ENCODE results near the gene SYNE3.

SYNE3 gene

DNA sequence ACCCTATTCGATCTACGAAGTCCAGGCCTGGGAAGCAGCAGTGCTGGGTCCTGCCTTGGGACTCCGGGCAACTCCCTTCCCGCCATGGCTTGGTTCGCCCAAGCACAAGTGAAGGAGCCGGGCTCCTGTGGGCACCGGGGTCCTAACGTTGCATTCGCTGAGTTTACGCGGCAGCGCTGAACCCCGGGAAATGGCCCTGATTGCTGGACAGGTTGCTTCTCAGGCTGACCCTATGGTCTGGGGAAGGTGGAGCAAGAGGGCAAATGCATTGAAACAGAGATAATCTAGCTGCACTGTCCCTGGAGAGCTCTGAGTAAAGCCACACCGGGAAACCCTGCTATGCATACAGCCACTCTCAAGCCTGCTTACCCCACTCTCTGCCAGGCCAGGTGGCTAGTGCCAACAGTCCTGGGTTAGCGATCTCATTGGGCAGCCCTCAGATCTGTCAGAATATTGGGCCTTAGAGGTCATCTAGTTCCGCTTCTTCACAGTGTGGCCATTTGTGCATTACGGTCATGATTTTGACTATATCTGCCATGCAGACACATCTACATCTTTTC lies 11.3 kb downstream of the SYNE3 start:
- DNase-seq (ENCODE audit: low read depth in 2 of 2) = no peak

DNA sequence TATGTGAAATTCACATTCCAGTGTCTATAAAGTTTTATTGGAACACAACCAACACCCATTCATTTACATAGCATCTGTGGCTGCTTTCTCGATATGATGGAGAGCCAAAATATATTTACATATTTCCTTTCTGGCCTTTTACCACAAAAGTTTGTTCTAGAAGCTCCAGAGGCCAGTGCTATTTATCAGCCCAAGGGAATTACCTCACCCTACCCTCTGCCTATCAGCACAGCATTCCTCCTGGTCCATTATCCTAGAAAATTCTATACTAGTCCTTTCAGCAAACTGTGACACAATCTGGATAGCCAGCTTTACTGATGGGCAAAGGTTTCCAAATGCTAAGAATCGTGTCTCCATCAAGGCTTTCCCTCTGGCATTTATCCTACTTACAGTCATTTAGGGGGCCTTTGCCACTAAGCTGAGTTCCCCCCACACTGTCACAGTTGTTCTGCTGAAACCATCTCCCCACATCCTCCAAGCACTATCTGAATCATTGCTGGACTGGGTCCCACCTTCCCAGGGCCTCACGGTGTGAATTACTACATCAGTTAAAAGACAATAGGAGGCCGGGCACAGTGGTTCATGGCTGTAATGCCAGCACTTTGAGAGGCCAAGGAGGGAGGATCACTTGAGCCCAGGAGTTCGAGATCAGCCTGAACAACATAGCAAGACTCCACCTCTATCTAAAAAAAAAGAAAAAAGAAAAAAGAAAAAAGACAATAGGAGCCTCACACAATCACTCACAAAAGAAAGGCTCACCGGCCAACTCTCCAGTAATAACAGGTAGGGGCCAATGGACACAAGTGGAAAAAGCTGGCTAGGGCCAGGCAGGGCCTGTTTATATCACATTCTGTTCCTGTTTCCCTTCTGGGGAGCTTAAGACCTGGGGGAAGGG lies 12.1 kb downstream of the SYNE3 start:
- DNase-seq (ENCODE audit: low read depth in 2 of 2) = no peak

DNA sequence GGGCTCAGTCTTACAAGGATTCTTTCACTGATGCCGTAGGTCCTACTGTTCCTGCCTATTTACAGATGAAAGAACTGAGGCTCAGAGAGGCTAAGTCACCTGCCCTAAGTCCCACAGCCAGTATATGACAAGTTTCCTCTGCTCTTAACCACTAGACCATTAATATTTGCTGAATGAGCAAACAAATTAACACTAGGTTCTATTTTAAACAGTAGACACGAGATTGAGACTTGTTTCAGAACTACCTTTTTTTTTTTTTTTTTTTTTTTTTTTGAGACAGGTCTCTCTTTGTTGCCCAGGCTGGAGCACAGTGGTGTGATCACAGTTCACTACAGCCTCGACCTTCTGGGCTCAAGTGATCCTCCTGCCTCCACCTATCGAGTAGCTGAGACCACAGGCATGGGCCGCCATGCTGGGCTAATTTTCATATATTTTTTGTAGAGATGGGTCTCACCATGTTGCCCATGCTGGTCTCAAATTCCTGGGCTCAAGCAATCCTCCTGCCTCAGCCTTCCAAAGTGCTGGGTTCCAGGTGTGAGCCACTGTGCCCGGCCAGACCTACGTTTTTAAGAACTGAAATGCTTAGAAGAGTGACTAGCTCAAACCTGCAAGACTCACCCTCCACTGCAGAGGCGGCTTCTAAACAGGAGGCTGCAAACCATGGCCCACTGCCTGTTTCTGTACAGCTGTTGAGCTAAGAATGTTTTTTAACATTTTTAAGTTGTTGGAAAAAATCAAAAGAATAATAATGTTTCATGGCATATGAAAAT lies 12.9 kb downstream of the SYNE3 start:
- DNase-seq (ENCODE audit: low read depth in 2 of 2) = no peak

DNA sequence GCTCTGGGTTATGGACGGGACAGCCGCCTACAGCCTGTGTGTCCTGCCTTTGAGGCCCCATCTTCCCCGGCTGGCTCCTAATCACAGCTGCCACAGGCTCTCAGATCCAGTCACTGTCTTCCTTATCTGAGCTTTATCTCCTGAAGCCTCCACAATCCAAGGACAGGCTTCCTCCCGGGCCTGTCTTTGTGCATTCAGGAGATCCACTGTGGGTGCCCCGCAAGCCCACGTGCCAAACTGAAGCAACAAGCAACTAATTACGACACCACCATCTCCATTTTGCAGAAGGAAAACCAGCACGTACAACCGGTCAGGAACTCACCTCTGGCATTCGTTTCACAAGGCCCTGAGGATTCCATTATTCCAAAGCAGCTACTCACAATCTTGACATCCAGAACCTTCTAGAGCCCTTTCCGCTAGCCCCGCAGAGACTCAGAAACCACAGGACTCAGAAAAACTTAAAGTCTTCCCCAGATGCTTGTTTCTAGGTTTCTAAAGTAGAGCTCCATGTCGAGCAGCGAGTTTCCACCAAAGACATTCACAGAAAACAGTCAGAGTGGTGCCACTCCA lies 14.0 kb downstream of the SYNE3 start:
- no peak for DNase-seq (ENCODE audit: low read depth in 2 of 2)

DNA sequence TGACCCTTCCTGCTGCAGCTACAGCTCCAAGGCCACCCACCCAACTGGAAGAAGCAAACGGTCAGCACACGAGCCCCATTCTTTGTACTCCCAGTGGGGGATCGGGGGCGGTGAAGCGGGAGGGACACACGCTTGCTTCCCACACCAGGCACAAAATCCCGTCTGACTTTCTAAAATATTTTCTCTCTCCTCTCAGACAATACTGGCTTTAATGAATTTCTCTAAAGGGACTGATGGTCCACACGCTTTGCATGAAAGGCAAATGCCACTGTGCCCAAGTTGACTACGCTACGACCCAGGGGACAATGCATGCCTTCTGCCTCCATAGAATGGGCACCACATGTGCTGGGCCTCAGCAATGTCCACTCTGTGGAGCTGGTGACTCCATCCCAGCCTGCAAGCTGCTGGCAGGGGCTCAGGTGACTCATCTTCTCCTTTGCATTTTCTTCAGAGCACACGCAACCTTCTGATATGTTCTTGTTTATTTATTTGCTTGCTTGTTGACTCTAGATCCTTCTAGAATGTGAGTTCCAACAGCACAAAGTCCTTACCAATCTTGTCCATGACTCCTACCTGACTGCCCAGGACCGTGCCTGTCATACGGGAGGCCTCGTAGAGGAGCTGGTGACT lies 15.6 kb downstream of the SYNE3 start:
- no peak for DNase-seq (ENCODE audit: low read depth in 2 of 2)

DNA sequence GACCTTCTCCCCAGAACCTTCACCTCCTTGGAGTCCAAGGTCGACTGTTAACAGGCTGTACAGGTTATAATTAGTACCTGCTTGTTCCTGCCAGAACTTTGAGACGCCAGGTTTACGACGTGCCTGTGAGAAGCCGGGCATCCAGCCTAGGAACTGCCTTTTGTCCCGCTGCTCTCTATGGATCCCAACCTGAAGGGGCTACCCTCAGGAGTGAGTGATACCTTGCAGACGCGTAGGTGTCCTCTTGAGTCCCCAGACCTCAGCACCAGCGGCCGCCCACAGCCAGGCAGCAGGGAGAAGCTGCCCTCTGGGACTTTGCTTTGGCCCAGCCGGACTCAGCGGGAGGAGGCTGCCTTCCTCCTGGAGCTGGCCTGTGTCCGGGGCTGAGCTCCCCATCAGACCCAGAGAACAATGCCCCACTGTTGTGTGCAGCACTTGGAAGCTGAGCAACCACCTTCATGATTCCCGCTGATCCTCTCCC lies 16.2 kb downstream of the SYNE3 start:
- no peak for DNase-seq (ENCODE audit: low read depth in 2 of 2)

DNA sequence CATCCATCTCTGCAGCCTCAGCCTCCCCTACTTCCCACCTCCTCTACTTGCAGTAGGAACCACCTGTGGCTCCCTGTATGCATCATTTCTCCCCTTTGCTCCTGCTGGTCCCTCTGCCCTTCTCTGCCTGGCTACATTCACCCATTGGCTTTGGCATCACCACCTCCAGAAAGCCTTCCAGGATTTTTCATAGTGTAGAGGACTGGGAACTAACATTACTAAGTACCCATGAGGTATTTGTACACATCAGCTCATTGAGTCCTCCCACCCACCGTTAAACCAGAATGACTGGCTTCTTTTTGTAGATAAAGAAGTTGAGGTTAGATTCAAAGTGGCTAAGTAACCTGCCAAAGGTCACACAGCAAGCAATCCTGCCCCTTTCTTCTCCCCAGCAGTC lies 17.1 kb downstream of the SYNE3 start:
- DNase-seq (ENCODE audit: low read depth in 2 of 2) = no peak

DNA sequence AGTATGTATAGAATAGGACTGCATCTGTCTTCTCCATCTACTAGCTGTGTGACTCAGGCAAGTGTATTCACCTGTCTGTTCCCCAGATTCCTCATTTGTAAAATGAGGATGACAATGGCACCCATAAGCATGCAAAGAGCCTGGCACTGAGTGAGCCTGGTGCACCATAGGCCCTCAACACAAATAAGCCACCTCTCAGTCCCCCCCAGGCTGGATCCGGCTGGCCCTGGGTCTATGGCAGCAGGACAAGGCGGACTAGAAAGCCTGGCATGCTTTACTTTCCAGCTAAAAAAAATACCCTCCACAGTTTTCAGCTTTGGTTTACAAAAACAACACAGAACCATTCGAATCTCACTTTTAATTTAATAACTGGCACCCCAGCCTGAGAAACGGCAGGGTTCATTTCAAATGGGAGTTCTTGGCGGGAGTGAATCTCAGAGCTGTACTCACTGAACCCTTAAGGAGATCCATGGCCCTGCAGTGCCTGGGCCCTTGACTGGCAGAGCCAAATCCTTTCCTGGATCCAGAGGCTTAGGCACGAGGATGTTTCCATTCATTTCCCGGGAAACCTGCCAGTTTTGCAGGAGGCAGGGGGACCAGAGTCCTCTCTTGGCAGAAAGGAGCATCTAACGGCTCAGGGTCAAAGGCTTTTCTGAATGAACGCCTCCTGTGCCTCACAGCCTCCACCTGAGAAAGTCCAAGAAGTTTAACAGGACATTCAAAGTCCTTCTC lies 17.7 kb downstream of the SYNE3 start:
- no peak for DNase-seq (ENCODE audit: low read depth in 2 of 2)

DNA sequence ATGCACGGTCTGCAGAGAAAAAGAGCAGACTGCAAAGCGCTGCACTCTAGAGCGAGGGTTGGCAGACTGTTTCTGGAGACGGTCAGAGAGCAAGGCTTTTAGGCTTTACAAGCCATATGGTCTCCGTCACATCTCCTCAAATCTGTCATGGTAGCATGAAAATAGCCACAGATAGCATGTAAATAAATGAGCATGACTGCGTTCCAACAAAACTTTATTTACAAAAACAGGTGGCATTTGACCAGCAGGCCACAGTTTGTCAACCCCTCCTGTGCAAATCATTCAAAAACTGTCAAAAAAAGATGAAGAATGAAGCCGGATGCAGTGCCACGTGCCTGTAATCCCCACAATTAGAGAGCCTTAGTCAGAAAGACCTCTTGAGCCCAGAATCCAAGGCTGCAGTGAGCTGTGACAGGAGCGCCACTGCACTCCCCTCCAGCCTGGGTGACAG lies 18.9 kb downstream of the SYNE3 start:
- DNase-seq (ENCODE audit: low read depth in 2 of 2) = no peak

DNA sequence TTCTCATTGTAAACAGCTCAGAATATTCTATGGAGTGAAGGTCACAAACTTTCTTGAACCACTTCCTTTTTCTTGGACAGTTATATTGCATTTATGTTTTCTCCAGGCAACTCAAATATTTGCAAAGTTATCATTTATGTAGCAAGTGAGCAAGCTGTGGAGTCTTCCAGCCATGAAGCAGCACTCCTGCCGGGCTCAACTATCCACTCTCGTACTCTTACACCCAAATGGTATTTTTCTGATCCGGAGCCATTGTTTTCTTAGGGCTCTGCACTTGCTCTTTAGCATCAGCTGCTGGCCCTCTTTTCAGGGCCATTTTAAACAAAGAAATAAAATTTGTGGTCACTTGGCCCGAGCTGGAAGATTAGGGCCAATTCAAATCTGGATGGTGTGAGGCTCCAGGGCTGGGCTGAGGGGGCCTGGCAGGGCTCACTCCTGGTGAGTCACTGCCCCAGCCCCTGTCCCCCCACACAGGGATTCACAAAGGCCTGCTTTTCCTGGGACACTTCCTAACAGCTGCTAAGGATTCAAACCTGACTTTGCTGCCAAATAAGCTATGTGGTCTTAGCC lies 19.7 kb downstream of the SYNE3 start:
- DNase-seq (ENCODE audit: low read depth in 2 of 2) = no peak

DNA sequence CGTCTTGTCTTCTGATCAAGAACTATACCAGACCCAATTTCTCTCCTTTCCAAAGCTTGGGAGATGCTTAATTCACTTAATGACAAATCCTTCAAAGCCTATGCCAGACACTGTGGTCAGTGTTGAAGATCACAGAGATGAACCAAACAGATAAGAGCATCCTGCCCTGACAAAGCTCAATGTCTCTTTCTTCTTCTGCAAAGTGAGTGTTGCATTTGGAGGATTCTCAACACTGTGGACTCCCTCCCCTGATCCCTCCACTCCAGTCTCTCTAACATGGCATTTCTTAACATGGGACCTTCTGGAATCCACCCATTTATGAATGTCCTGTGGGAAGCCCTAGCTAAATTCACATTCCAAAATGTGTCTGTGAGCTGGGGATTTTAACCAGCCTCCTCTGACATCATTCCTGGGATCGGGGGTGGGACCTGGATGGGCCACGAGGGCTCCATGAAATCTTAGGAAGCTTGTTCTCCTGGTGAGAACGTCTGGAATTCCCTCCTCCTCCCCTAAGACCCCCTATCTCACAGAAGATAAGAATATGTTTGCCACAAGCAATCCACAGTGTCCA lies 20.3 kb downstream of the SYNE3 start:
- no peak for DNase-seq (ENCODE audit: low read depth in 2 of 2)

DNA sequence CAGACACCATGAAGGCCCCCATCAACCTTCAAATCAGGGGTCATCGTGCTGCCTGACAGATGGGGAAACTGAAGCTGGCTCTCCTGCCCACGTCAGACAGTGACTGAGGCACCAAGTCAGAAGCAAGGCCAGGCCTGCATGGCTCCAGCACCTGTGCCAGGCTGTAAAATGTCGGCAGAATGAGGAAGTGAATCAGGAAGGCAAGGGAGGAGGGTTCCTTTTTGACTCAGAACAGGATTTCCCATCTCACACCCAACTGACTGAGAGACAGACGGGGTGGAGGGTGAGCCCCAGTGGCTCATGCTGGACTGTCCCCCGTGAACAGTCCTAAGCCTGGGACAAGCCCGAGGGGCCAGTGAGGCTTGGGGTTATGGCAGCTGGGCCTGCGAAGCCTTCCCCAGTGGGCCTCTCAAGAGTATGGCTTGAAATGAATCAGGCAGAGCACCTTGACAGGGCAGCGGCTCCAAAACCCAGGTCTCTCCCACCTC lies 20.9 kb downstream of the SYNE3 start:
- no peak for DNase-seq (ENCODE audit: low read depth in 2 of 2)

DNA sequence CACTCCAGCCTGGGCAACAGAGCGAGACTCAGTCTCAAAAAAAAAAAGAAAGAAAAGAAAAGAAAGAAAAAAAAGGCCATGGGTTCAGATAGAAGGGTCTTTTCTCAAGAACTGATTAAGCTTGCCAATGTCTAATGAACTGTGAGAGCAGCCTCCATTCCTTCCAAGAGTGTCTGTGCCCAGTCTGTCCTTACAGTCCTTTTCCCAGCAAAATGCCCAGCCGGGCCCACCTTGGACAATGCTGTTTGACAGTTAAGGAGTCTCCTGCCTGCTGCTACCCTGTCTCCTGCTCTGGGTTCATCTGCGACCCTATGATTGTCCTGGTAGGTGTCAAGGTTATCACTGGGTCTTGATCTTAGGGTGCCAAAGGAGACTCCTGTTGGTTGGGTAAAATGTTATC lies 21.4 kb downstream of the SYNE3 start:
- no peak for DNase-seq (ENCODE audit: low read depth in 2 of 2)

DNA sequence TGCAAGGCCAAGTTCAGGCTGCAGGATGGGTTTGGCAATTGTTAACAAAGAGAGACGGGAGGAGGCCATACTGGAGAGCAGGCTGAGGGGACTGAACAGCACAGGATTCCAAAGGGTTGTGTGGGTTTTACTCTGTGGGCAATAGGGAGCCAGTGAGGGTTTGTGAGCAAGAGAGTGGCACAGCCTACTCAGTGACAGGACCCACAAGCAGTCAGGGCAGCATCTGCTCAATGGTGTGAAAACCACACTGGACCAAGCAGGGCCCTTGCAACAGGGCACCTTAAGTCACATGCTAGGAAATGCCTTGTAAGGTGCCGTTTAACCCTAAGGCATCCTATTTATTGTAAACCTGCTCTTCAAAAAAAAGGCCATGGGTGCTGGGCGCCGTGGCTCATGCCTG lies 22.0 kb downstream of the SYNE3 start:
- no peak for DNase-seq (ENCODE audit: low read depth in 2 of 2)

DNA sequence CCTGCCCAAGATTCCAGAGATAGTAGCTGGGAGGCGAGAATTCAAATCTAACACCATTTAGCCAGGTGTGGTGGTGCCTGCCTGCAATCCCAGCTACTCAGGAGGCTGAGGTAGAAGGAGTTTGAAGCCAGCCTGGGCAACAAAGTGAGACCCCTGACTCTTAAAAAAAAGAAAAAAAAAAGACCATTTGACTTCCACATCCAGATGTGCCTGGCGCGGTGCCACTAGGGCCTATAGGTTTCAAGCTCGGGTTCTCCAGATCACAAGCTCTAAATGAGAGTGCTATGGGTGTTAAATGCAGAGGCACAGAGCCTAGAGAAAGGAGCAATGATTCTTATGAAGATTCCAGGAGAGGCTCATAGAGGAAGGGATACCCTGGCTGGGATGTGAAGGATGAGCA lies 22.5 kb downstream of the SYNE3 start:
- DNase-seq (ENCODE audit: low read depth in 2 of 2) = no peak

DNA sequence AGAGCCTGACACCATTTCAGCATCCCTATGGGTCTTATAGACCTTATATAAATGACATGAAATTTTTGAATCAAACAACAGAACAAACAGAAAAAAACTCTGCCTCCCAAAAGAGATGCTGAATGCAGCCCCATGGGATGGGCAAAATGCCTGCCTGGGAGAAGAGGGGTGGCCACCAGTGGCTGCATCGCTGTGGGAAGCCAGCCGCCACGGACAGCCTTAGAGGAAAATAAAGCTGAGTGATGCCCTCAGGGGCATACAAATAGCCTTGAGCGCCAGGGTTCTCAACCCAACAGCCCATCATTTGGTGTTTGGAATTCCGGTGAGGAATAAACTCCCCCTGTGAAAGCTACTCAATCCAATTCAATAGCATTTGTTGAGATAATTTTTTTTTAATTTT lies 22.9 kb downstream of the SYNE3 start:
- DNase-seq (ENCODE audit: low read depth in 2 of 2) = no peak

DNA sequence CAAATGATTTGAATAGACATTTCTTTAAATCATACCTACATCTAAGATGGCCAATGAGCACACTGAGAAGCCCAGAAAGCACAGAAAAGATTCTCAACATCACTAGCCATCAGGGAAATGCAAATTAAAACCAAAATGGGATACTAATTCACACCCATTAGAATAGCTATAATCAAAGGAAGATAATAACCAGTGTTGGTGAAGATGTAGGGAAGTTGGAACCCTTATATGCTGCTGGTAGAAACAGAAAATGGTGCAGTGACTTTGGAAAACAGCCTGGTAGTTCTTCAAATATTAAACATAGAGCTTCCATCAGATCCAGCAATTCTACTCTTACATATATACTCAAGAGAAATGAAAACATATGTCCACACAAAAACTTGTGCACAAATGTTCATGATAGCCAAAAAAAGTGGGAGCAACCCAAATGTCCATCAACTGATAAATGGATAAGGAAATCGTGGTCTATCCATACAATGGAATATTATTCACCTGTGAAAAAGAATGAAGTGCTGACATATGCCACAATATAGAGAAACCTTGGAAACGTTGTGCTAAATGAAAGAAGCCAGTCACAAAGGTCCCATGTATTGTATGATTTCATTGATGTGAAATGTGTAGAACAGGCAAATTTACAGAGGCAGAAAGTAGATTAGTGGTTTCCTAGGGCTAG lies 24.4 kb downstream of the SYNE3 start:
- no peak for DNase-seq (ENCODE audit: low read depth in 2 of 2)

DNA sequence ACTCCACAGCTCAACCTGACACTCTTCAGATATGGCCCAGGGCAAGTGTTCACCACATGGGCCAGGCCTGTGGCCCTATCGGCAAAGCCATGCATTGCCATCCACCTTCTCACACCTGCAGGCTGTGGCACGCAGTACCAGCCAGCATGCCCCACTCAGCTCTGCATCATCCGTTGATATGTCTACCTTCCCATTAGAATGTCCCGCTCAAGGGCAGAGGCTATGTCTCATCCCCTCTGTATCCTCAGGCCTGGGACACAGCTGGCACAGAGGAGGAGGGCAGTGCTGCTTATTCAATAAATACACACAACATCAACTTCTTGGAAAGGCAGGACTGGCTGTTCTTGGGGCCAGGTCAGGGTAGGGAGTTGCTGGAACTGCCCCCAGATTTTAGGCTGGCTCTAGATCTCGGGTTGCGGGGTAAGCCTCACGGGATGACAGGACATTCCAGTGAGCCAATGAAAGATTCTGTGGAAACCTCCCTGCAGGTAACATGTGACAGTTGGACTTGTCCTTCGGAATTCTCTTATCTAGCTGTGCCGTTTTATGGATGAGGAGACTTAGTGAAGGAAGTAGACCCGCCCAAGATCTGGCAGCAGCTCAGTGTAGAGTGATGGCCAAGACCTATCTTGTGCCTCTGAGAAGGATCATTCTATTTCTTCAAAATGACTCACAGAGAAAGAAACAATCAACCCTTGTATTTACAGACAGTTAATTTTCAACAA lies 25.6 kb downstream of the SYNE3 start:
- DNase-seq (ENCODE audit: low read depth in 2 of 2) = no peak

DNA sequence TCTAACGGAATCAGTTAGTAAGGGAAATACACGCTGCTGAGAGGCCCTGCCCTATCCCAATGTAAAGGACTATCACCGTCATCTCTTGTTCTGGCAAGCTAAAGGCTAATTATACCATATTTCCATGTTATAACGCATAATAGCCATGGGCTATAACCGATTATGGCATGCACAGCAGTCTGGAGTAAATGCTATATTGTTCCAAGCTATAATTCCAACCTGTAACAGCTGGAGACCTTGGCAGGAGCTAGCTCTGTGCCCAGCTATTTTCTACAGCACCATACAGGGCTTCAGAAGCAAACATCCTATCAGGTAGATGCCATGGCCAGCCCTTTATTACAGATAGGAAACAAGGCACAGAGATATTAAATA lies 26.3 kb downstream of the SYNE3 start:
- no peak for DNase-seq (ENCODE audit: low read depth in 2 of 2)

All from stimulated activated CD8-positive, alpha-beta memory T cell treated with anti-CD3 and anti-CD28 coated beads, Interleukin-15, amount 100 ng/mL, for 48 hours (primary cell).